ENCODE results near the gene AMBRA1.

The AMBRA1 gene

DNA sequence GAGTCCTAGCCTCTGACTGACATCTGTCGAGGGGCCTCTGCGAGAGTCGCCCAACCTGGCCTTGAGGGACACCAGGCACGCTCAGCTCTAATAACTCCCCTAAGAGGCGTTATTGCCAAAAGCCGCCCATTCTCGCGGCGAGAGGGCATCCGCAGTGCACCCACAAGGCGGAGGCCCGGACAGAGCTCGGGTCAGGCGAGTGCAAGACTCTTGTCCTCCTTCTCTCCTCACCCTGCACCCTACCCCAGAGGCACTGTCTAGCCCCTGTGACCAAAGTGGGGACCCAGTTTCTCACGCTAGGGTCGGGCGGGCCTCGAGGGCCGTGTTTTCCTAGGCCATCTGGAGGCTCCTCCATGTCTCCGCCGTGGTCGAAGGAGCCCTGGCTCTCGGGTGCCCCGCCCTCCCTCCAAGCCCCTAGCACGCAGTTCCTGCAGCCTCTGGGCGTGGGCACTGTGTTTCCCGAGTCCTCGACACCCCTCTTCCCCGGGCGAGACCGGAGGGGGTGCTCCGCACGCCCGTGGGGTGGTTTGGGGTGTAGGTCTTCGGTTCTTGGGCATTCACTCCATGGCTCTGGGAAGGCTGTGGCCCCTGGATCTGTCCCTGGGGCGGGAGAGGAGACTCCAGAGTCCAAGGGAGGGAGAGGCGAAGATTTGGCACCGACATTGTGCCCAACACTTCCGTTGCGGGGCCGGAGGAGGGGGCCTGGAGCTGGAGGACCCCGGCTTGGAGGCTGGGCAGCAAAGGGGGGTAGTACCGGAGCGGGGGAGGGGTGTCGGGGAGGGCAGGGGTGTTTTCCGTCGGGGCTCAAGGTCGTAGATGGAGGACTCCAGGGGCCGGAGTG is 203.3 kb downstream of the AMBRA1 start:
- peaks cover 2% of the 10 kb centered on the region for H3K9me3 Mint-ChIP-seq
- ATAC-seq (ENCODE audit: low read depth), result no peak
- H3K4me1 Mint-ChIP-seq, result peaks cover 13% of the 10 kb centered on the region
- peaks cover 2% of the 10 kb centered on the region for H3K36me3 Mint-ChIP-seq
- peak overlapping the region; percentile 66 for H3K4me3 Mint-ChIP-seq
- H3K27ac Mint-ChIP-seq, result no peak overlapping the region
- peaks cover 34% of the 10 kb centered on the region for H3K27me3 Mint-ChIP-seq
- DNase-seq (ENCODE audit: low spot score in 2 of 2), result no peak

DNA sequence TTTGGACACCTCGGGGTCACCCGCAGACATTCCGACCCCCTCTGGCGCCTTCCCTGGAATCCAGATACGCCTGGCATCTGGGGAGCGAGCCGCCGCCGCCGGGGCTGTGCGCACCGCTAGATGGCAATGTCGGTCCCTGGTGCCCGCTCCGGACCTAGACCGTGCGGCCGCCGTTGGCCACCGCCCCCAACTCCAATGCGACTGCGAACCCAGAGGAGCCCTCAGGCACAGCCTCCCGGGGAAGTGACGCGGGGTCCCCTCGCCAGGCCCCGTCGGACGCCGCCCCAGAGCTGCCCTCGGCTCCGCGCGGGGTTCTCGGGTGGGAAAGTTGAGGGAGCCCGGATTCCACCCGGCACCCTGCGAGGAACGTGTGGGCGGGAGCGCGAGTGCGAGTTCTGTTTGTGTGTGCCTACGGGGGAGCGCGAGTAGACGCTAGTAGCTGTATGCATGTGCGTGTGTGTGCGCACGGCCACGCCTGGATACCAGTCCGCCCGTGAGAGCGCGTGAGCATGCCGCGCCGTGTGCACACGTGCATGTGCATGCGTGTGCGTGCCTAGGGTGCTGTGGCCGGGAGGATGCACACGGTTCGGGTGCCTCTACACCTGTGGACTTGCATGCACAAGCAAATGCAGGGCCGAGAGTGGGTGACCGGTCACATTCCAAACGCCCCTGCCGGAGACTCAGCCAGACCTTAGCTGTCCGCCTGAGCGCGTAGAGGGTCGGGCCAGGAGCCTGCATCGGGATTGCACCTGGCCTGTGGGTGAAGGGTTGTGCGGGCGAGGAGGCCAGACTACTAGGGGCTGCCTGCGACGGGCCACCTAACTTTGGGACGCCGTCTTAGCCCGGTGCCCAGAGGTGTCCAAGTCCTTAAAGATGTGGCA is 204.1 kb downstream of the AMBRA1 start:
- H3K27ac Mint-ChIP-seq, result no peak overlapping the region
- ATAC-seq (ENCODE audit: low read depth) (peak; percentile 40), DNase-seq (ENCODE audit: low spot score in 2 of 2) (no peak)
- peaks cover 40% of the 10 kb centered on the region for H3K27me3 Mint-ChIP-seq
- H3K36me3 Mint-ChIP-seq, result peaks cover 4% of the 10 kb centered on the region
- peaks cover 2% of the 10 kb centered on the region for H3K9me3 Mint-ChIP-seq
- peak overlapping the region; percentile 56 for H3K4me3 Mint-ChIP-seq
- peaks cover 13% of the 10 kb centered on the region for H3K4me1 Mint-ChIP-seq

DNA sequence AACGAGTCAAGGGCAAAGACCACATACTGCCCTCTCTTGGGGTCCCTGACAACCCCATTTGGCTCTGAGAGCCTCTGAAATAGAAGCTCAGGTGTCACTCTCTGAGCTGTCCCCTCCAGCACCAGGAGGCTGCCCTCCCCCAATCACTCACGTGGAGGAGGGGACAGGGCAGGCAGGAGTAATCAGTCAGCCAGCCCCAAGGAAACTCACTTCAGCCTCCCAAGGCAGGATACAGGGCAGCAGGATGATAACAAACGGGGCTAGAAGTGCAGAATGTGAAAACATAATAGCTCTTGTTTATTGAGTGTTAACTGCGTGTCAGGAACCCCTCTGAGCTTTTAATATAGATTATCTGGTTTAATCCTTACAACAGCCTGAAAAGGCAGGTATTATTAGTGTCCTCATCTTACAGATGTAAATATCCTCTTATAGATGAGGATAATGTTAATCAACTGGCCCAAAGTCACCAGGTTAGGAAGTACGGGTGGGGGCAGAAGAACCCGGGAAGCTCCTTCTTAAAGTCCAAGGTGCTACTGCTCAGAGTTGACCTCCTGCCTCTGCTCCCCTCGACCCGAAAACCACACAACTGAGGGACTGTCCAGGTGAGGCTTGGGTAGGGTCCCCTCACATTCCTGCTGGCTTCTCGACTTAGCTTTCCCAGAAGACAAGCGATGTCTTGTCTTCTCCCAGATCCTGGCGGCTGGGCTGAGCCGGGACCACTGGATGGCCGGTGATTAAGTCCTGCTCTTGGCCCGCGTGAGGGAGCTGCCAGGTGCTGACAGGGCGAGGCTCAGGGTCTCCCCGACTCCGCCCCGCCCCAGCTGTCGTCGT is 205.0 kb downstream of the AMBRA1 start:
- H3K27me3 Mint-ChIP-seq, result peaks cover 41% of the 10 kb centered on the region
- no peak overlapping the region for H3K27ac Mint-ChIP-seq
- H3K9me3 Mint-ChIP-seq, result no peaks in the 10 kb centered on the region
- no peak for DNase-seq (ENCODE audit: low spot score in 2 of 2)
- no peak overlapping the region for H3K4me3 Mint-ChIP-seq
- H3K4me1 Mint-ChIP-seq, result peaks cover 13% of the 10 kb centered on the region
- peaks cover 4% of the 10 kb centered on the region for H3K36me3 Mint-ChIP-seq
- no peak for ATAC-seq (ENCODE audit: low read depth)

DNA sequence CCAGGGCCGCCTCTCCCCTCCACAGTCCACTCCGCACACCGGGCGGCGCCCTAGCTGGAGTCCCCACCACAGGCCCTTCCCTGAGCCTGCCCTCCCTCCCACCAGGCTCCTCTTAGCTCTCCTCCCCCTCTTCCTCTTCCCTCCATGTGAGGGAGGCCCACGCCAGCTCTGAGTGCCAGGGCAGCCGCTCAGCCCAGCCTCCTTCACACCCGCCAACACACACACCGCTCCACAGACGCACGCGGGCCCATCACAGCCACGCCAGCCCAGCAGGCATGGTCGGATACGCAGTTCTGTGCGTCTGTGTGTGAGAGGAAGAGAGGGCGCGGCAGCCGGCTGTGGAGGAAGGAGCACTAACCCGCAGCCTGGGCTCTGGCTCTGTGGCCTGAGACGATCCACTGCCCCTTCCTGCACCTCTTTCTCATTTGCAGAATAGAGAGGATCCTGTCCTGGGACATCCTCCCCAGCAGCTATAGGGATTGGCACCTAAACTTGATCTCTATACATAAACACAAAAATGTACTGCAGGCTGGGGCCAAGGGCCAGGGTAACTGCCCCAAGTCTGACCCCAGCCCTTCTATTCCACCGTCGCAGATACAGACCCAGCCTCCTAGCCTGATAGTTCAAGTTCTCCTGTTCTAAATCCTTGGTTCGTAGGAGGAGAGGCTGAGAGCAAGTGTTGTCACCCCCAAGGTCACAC is 205.8 kb downstream of the AMBRA1 start:
- no peaks in the 10 kb centered on the region for H3K9me3 Mint-ChIP-seq
- peaks cover 13% of the 10 kb centered on the region for H3K4me1 Mint-ChIP-seq
- DNase-seq (ENCODE audit: low spot score in 2 of 2) (no peak), ATAC-seq (ENCODE audit: low read depth) (no peak)
- peaks cover 45% of the 10 kb centered on the region for H3K27me3 Mint-ChIP-seq
- no peak overlapping the region for H3K27ac Mint-ChIP-seq
- H3K4me3 Mint-ChIP-seq, result no peak overlapping the region
- peaks cover 4% of the 10 kb centered on the region for H3K36me3 Mint-ChIP-seq

DNA sequence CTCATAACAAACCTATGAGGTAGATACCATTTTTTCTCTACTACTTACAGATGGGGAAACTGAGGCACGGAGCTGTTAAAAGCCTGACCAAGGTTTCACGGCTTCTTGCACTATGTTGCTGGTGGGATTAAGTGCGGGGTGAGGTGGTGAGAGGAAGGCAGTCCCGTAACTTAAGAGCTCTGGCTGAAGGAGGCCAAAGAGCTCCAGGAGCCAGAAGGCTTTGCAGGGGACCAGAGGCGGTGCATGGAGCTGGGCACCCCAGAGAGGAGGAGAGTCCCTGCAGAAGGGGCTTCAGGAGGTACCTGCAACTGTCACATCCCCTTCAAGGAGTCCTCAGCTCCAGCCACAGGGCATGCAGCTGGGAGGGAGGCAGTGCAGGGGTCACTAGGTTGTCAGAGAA is 206.4 kb downstream of the AMBRA1 start:
- peaks cover 9% of the 10 kb centered on the region for H3K4me1 Mint-ChIP-seq
- no peak for DNase-seq (ENCODE audit: low spot score in 2 of 2)
- H3K9me3 Mint-ChIP-seq, result no peaks in the 10 kb centered on the region
- peaks cover 43% of the 10 kb centered on the region for H3K27me3 Mint-ChIP-seq
- no peak for ATAC-seq (ENCODE audit: low read depth)
- H3K27ac Mint-ChIP-seq, result no peak overlapping the region
- no peak overlapping the region for H3K4me3 Mint-ChIP-seq
- H3K36me3 Mint-ChIP-seq, result peaks cover 4% of the 10 kb centered on the region

DNA sequence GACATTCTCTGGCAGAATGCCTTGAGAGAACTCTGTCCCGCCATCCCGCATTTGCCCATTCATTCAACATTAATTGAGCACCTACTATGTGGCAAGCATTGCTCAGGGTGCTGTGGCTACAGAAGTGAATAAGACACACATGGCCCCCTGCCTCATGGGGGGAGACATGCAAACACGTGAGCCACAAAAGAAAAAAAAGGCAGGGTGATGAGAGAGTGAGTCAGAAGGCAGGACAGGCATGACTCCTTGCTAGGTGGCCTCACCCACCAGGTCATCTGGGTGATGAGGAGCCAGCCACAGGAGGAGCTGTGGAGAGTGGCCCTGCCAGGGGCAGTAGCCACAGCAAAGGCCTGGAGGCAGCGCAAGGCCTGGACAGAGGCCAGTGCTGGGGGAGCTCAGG is 207.1 kb downstream of the AMBRA1 start:
- H3K4me3 Mint-ChIP-seq, result no peak overlapping the region
- DNase-seq (ENCODE audit: low spot score in 2 of 2), result no peak

DNA sequence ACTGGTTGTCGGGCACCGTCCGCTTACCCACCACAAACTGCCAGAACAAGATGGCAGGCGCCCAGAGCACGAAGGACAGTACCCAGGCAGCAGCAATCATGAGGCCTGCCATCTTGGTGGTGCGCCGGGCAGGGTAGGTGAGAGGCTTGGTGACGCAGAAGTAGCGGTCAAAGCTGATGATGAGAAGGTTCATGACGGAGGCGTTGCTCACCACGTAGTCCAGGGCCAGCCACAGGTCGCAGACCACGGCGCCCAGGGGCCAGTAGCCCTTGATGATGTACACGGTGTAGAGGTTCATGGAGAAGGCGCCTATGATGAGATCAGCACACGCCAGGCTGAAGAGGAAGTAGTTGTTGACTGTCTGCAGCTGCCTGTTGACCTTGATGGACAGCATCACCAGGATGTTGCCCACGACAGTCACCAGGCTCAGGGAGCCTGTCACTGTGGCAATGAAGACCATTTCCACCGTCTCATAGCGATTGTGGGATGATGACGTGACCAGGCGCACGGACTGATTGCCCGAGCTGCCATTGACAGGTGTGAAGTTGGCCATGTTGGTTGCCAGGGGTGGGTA is 207.7 kb downstream of the AMBRA1 start:
- peaks cover 43% of the 10 kb centered on the region for H3K27me3 Mint-ChIP-seq

More for the DNA sequence above, 207.1 kb downstream of the AMBRA1 start:
- peaks cover 4% of the 10 kb centered on the region for H3K36me3 Mint-ChIP-seq
- no peak overlapping the region for H3K27ac Mint-ChIP-seq
- H3K27me3 Mint-ChIP-seq, result peaks cover 43% of the 10 kb centered on the region
- peaks cover 13% of the 10 kb centered on the region for H3K4me1 Mint-ChIP-seq
- no peak for ATAC-seq (ENCODE audit: low read depth)
- H3K9me3 Mint-ChIP-seq, result no peaks in the 10 kb centered on the region

DNA sequence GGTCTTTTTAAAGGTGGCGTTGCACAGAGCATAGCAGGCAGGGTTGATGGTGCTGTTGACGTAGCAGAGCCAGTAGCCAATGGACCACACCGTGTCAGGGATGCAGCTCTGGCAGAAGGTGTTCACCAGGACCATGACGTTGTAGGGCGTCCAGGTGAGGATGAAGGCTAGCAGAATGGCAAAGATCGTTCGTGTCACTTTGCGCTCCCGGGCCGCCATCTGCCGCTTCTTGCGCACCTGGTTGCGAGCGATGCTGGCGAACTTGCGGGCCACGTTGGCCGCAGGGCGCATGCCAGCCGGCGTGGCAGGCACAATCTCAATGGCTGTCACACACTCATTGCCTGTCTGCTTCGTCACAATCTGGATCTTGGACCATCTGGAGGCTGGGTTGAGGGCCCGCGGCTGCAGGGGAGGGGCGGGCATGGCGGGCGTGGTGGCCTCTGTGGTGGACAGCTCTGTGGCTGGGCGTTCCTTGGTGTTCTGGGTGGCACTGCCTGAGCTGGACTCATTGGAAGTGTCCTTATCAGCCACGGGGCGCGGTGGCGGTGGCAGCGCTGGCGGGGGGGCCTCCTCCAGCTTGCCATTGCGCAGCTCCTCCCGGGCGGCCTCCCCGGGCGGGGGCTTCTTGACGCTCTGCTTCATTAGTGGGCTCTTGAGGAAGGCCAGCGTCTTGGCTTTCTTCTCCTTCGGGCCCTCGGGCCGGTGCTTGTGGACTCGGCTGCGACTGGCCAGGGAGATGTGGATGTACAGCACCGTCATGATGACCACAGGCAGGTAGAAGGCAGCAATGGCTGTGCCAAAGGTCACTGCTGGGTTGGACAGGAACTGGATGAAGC is 208.4 kb downstream of the AMBRA1 start:
- Mint-ChIP-seq H3K4me1 (peaks cover 14% of the 10 kb centered on the region), H3K4me3 (no peak overlapping the region)

More for the DNA sequence above, 207.7 kb downstream of the AMBRA1 start:
- Mint-ChIP-seq H3K36me3 (peaks cover 4% of the 10 kb centered on the region), H3K9me3 (no peaks in the 10 kb centered on the region), H3K4me3 (no peak overlapping the region), H3K4me1 (peaks cover 13% of the 10 kb centered on the region), H3K27ac (no peak overlapping the region)
- ATAC-seq (ENCODE audit: low read depth) (no peak), DNase-seq (ENCODE audit: low spot score in 2 of 2) (no peak)

DNA sequence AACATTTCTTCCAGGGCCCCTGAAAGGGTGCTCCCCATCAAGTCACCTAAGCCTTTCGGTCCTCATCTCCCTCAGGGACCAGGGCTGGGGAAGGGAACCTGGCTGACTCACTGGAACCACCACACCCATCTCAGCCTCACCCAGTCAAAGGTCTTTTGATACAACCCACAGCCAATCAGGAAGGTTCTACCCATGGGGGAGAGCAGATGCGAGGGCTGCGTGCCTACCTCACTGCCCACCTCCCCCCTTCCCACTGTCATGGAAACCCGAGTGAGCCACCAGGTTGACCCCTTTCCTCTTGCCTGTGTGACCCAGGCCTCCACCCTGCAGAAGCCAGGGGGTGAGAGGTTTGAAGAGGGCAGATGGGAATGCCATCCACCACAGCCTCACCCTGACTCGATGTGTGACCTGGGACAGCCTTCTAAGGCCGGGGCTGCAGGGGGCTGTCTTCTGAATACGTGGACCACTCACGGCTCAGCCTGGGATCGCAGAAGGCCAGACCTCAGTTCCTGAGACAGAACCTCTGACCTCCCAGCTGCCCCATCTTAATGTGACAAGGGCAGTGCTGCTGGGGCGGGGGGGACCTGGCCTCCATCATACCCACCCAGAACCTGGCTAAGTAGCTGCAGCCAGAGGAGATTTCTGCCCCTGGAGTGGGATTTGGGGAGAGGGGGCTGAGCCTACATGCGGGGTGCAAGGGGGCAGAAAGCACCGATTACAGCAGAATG is 209.7 kb downstream of the AMBRA1 start:
- Mint-ChIP-seq H3K4me1 (peaks cover 9% of the 10 kb centered on the region), H3K36me3 (peaks cover 4% of the 10 kb centered on the region), H3K4me3 (no peak overlapping the region), H3K9me3 (no peaks in the 10 kb centered on the region), H3K27me3 (peaks cover 37% of the 10 kb centered on the region), H3K27ac (no peak overlapping the region)
- ATAC-seq (ENCODE audit: low read depth) (no peak), DNase-seq (ENCODE audit: low spot score in 2 of 2) (no peak)

More for the DNA sequence above, 208.4 kb downstream of the AMBRA1 start:
- DNase-seq (ENCODE audit: low spot score in 2 of 2), result no peak
- peaks cover 39% of the 10 kb centered on the region for H3K27me3 Mint-ChIP-seq
- H3K27ac Mint-ChIP-seq, result no peak overlapping the region
- ATAC-seq (ENCODE audit: low read depth), result no peak
- H3K9me3 Mint-ChIP-seq, result no peaks in the 10 kb centered on the region
- peaks cover 4% of the 10 kb centered on the region for H3K36me3 Mint-ChIP-seq

DNA sequence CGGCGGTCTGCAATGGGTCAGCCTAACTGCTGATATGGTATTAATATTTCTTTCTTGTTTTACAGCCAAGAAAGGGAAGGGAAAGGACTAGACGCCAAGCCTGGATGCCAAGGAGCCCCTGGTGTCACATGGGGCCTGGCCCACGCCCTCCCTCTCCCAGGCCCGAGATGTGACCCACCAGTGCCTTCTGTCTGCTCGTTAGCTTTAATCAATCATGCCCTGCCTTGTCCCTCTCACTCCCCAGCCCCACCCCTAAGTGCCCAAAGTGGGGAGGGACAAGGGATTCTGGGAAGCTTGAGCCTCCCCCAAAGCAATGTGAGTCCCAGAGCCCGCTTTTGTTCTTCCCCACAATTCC is 210.4 kb downstream of the AMBRA1 start:
- Mint-ChIP-seq H3K9me3 (no peaks in the 10 kb centered on the region), H3K36me3 (peaks cover 4% of the 10 kb centered on the region), H3K4me3 (no peak overlapping the region), H3K4me1 (peaks cover 9% of the 10 kb centered on the region), H3K27me3 (peaks cover 34% of the 10 kb centered on the region), H3K27ac (no peak overlapping the region)
- ATAC-seq (ENCODE audit: low read depth) (no peak), DNase-seq (ENCODE audit: low spot score in 2 of 2) (no peak)

DNA sequence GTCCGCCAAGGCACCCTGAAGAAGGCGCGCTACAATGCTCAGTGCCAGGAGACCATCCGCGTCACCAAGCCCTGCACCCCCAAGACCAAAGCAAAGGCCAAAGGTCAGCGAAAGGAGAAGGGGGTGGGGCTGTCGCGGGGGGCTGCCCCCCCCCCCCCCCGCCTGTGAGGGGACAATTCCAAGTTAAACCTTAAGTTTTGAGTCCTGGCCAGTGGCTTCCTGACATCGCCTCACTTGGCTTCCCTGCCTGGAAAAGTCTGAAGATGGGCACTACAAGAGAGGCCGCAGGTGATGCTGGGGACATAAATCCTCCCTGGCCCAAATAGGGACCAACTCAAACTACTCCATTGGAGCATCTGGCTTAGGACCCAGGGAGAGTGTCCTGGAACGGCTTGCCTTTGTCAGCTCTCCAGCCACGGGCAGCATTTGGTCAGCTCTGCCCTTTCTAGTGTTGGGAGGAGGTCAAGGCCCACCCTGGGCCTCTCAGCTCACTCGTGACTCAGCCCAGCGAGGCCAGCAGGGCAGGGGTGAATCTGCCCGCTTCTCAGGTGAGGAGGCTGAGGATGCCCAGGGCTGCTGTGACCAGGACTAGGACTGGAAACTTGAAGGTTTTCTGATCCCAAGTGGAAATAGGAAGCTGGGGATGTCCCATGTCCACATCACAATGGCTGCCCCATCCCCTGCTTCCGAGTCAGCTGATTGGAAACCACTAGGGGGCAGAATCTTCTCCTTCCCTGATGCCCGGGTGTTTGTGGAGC is 211.0 kb downstream of the AMBRA1 start:
- Mint-ChIP-seq H3K27me3 (peaks cover 29% of the 10 kb centered on the region), H3K9me3 (no peaks in the 10 kb centered on the region), H3K4me1 (peaks cover 7% of the 10 kb centered on the region), H3K27ac (no peak overlapping the region), H3K36me3 (peaks cover 5% of the 10 kb centered on the region), H3K4me3 (no peak overlapping the region)
- ATAC-seq (ENCODE audit: low read depth) (no peak), DNase-seq (ENCODE audit: low spot score in 2 of 2) (no peak)
